ENCODE results near the gene VPS13D. TPM values are rescaled to one million over a fixed set of nuclear protein-coding genes. Genes with fewer than 3 reads are reported as not detected.
"Not testable (repeated sequence)": the region's sequence is repeated elsewhere in the genome, so short reads cannot be mapped to it uniquely, and the experiment has no call there.

Gene VPS13D
- total and polyA plus RNA-seq, 9 donors = 19.8 to 59.3 (median 41.8) TPM

- no peak for TF ChIP-seq EP300 (IDR thresholded peaks at IDR 0.05)
- no peak for TF ChIP-seq POLR2A (IDR thresholded peaks at IDR 0.05)
- TF ChIP-seq CTCF (IDR thresholded peaks at IDR 0.05) = no peak
- H3K27me3 ChIP-seq = no peaks in the 10 kb centered on the region
- H3K9me3 ChIP-seq = no peaks in the 10 kb centered on the region
- no peaks in the 10 kb centered on the region for H3K36me3 ChIP-seq
- H3K27ac ChIP-seq = peak overlapping the region in 1 of 2 donors; percentile 10
- no peak for DNase-seq
- intact Hi-C loops (cut with DNase I) = no loop called here
- WGBS, 3 donors = 79 to 85% (median 84%) methylated on average over 11 of the region's 11 CpGs
- H3K4me3 ChIP-seq = no peak overlapping the region
- H3K4me1 ChIP-seq (ENCODE audit: insufficient read depth) = peaks cover 6% of the 10 kb centered on the region
Observed at GRCh38 chr1:12519693-12520364, 290.0 kb downstream of the VPS13D start.

- Histone ChIP-seq H3K4me1 (ENCODE audit: insufficient read depth) (peaks cover 11% of the 10 kb centered on the region), H3K27ac (no peak overlapping the region), H3K4me3 (no peak overlapping the region), H3K36me3 (no peaks in the 10 kb centered on the region), H3K27me3 (no peaks in the 10 kb centered on the region), H3K9me3 (no peaks in the 10 kb centered on the region)
- TF ChIP-seq EP300 (IDR thresholded peaks at IDR 0.05) (no peak), CTCF (IDR thresholded peaks at IDR 0.05) (no peak), POLR2A (IDR thresholded peaks at IDR 0.05) (no peak)
- DNase-seq = no peak
- intact Hi-C loops (cut with DNase I) = no loop called here
- 48 to 68% (median 53%) methylated on average over 5 of the region's 5 CpGs for WGBS, 3 donors
Observed at GRCh38 chr1:12521096-12521495, 291.3 kb downstream of the VPS13D start.

GRCh38 chr1:12522780-12523179 lies 292.9 kb downstream of the VPS13D start:
- H3K36me3 ChIP-seq; DNase-seq; intact Hi-C loops (cut with DNase I); H3K27ac ChIP-seq; H3K9me3 ChIP-seq; H3K27me3 ChIP-seq; H3K4me3 ChIP-seq: not testable (repeated sequence)
- WGBS, 3 donors = 94 to 98% (median 97%) methylated on average over 9 of the region's 9 CpGs
- H3K4me1 ChIP-seq (ENCODE audit: insufficient read depth) = peaks cover 11% of the 10 kb centered on the region

- H3K4me3 ChIP-seq = no peak overlapping the region
Observed at GRCh38 chr1:12524266-12524665, 294.4 kb downstream of the VPS13D start.

More at GRCh38 chr1:12524266-12524665, 294.4 kb downstream of the VPS13D start:
- TF ChIP-seq CTCF (IDR thresholded peaks at IDR 0.05) (no peak), EP300 (IDR thresholded peaks at IDR 0.05) (no peak), POLR2A (IDR thresholded peaks at IDR 0.05) (no peak)
- H3K36me3 ChIP-seq = no peaks in the 10 kb centered on the region
- H3K27me3 ChIP-seq = no peaks in the 10 kb centered on the region
- H3K27ac ChIP-seq = no peak overlapping the region
- H3K4me1 ChIP-seq (ENCODE audit: insufficient read depth) = peaks cover 16% of the 10 kb centered on the region
- DNase-seq = no peak
- 98 to 100% (median 99%) methylated on average over 2 of the region's 2 CpGs for WGBS, 3 donors
- intact Hi-C loops (cut with DNase I) = no loop called here
- H3K9me3 ChIP-seq = no peaks in the 10 kb centered on the region

Data from ovary (tissue), 9 donors.